Fibroblast of lung (primary cell): ENCODE results near the gene ADRM1. TPM values are rescaled to one million over a fixed set of nuclear protein-coding genes. Genes with fewer than 3 reads are reported as not detected.

Experiments used
- DNase-seq, 2 donors: peaks; one replicate each; pipeline versions ENCODE4 v3.0.0 to v3.0.0-alpha.2; 2010; ENCODE audit warnings: low read depth in 2 of 2
- H2AFZ ChIP-seq: 2 replicates; pipeline ENCODE4 v1.5.1; 2012; ENCODE audit warnings: low read length, control low read depth, inconsistent platforms
- H3K27ac ChIP-seq: 2 replicates; pipeline ENCODE4 v1.5.1; 2011; ENCODE audit warnings: low read length, control low read depth; ENCODE audit not compliant: insufficient read depth
- H3K27me3 ChIP-seq: 2 replicates; pipeline ENCODE4 v1.5.1; 2011; ENCODE audit warnings: mild to moderate bottlenecking, low read length; ENCODE audit not compliant: control insufficient read depth, insufficient read depth
- H3K36me3 ChIP-seq: 2 replicates; pipeline ENCODE4 v1.5.1; 2011; ENCODE audit warnings: low read length; ENCODE audit not compliant: control insufficient read depth, insufficient read depth
- H3K4me1 ChIP-seq: 2 replicates; pipeline ENCODE4 v1.5.1; 2011; ENCODE audit warnings: low read length; ENCODE audit not compliant: control insufficient read depth, insufficient read depth; ENCODE audit errors: extremely low read depth
- H3K4me2 ChIP-seq: 2 replicates; pipeline ENCODE4 v1.5.1; 2011; ENCODE audit warnings: low read length, control low read depth; ENCODE audit not compliant: insufficient read depth; ENCODE audit errors: extremely low read depth
- H3K4me3 ChIP-seq, 4 experiments: fragments of 200-600 bp in 1 of 4; sonication (generic) in 1 of 4; replicated peaks in 1 of 4; 2 replicates each; pipeline ENCODE4 v1.5.1; 2011 to 2016; ENCODE audit warnings: low read length in 4 of 4, low read depth in 3 of 4, mild to moderate bottlenecking in 3 of 4, control low read depth in 2 of 4, inconsistent platforms in 1 of 4, mixed read lengths in 1 of 4; ENCODE audit not compliant: insufficient read depth in 1 of 4; ENCODE audit errors: control extremely low read depth in 1 of 4
- H3K79me2 ChIP-seq: 2 replicates; pipeline ENCODE4 v1.5.1; 2012; ENCODE audit warnings: mild to moderate bottlenecking, low read length, inconsistent platforms; ENCODE audit not compliant: control insufficient read depth, insufficient read depth
- H3K9ac ChIP-seq: 2 replicates; pipeline ENCODE4 v1.5.1; 2011; ENCODE audit warnings: mild to moderate bottlenecking, low read length, control low read depth; ENCODE audit not compliant: insufficient read depth
- H3K9me3 ChIP-seq: 2 replicates; pipeline ENCODE4 v1.5.1; 2012; ENCODE audit warnings: low read depth, low read length; ENCODE audit not compliant: control insufficient read depth, insufficient read depth
- H4K20me1 ChIP-seq: 2 replicates; pipeline ENCODE4 v1.5.1; 2011; ENCODE audit warnings: low read length; ENCODE audit not compliant: control insufficient read depth, insufficient read depth; ENCODE audit errors: extremely low read depth
- CTCF ChIP-seq, 2 donors: IDR thresholded peaks in 1 of 2; conservative IDR thresholded peaks in 1 of 2; 1 replicate in 1 of 2; 2 replicates in 1 of 2; pipeline ENCODE4 v1.5.1; 2011 to 2012; ENCODE audit warnings: low read length in 2 of 2, control low read depth in 1 of 2, inconsistent platforms in 1 of 2, low read depth in 1 of 2, mild to moderate bottlenecking in 1 of 2
- EZH2 ChIP-seq: IDR thresholded peaks from 2 replicates; pipeline ENCODE4 v1.5.1; 2012; ENCODE audit warnings: low read length, control low read depth, mild to moderate bottlenecking; ENCODE audit errors: missing control alignments
- polyA plus RNA-seq, 2 donors: library from polyadenylated mRNA; depleted of rRNA in 1 of 2; stranded (reverse) in 1 of 2; unstranded in 1 of 2; fragments of >200 nt; gene quantifications; 2 replicates each; pipeline ENCODE4 v1.2.1, GENCODE V29; 2011 to 2012; ENCODE audit warnings: missing spikeins in 1 of 2
- total RNA-seq: library from RNA; depleted of rRNA; stranded (reverse); fragments of >200 nt; gene quantifications from 2 replicates; pipeline ENCODE4 v1.2.1, GENCODE V29; 2014

The ADRM1 gene
- total and polyA plus RNA-seq, 2 donors (not counting 1 experiment from before 2014, with no cell fraction given): 41.2 to 71.3 TPM

DNA sequence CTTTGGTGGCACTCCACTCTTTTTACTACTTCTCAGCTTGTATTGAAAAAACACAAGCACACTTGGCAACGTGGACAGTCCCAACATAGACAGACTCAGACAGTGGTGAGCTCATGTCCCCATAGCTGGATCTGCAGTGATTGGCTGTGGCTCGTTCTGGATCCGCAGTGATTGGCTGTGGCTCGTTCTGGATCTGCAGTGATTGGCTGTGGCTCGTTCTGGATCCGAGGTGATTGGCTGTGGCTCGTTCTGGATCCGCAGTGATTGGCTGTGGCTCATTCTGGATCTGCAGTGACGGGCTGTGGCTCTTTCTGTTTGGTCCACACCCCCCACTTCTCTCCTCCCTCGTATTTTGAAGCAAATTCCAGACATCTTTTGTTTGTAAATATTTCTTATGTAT is 36.5 kb upstream of the ADRM1 start:
- H3K79me2 ChIP-seq: no peaks in the 10 kb centered on the region
- H3K36me3 ChIP-seq: peaks cover under 1% of the 10 kb centered on the region
- no peaks in the 10 kb centered on the region for H3K27me3 ChIP-seq
- no peak overlapping the region for H2AFZ ChIP-seq
- H3K4me2 ChIP-seq: no peak overlapping the region
- no peak overlapping the region for H3K4me3 ChIP-seq
- H3K9me3 ChIP-seq: no peaks in the 10 kb centered on the region
- no peak for TF ChIP-seq EZH2
- no peak overlapping the region for H3K27ac ChIP-seq
- no peaks in the 10 kb centered on the region for H4K20me1 ChIP-seq
- H3K9ac ChIP-seq: no peak overlapping the region
- peak in 1 of 2 donors; percentile 3 for DNase-seq
- no peaks in the 10 kb centered on the region for H3K4me1 ChIP-seq

- no peak for TF ChIP-seq EZH2
- TF ChIP-seq CTCF (conservative IDR thresholded peaks at IDR 0.05 in 1 of 2, IDR thresholded peaks at IDR 0.05 in 1 of 2; ENCODE audit: low read depth in 1 of 2, low read length in 2 of 2): no peak
- peaks cover under 1% of the 10 kb centered on the region for H3K36me3 ChIP-seq
- no peaks in the 10 kb centered on the region for H3K9me3 ChIP-seq
- no peak overlapping the region for H3K27ac ChIP-seq
- DNase-seq: no peak
- H3K9ac ChIP-seq: no peak overlapping the region
- H3K4me1 ChIP-seq: no peaks in the 10 kb centered on the region
- no peak overlapping the region for H3K4me3 ChIP-seq
- H4K20me1 ChIP-seq: no peaks in the 10 kb centered on the region
- H2AFZ ChIP-seq: no peak overlapping the region
- H3K4me2 ChIP-seq: no peak overlapping the region
- no peaks in the 10 kb centered on the region for H3K79me2 ChIP-seq
- no peaks in the 10 kb centered on the region for H3K27me3 ChIP-seq
These were observed 35.9 kb upstream of the ADRM1 start for GRCh38 chr20:62266851-62267250.

DNA sequence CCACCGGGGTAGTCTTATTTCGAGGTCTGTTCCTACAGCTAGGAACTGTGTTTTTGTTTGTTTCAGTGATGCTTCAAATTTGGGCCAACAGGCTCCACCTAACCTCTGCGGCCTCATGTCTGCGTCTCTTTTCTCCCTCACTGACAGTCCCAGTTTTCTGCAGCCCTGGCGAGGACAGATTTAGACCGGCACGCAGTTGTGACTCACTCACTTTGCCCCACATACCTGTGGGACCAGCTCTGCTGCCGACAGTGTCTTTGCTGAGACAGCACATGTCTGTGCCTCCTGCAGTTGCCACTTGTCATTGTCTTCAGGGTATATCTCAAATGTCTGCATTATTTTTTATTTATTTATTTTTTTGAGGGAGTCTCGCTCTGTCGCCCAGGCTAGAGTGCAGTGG is 35.3 kb upstream of the ADRM1 start:
- TF ChIP-seq CTCF (conservative IDR thresholded peaks at IDR 0.05 in 1 of 2, IDR thresholded peaks at IDR 0.05 in 1 of 2; ENCODE audit: low read depth in 1 of 2, low read length in 2 of 2) (no peak), EZH2 (no peak)
- peaks cover 3% of the 10 kb centered on the region for H3K36me3 ChIP-seq
- H3K4me1 ChIP-seq: no peaks in the 10 kb centered on the region
- no peaks in the 10 kb centered on the region for H3K9me3 ChIP-seq
- H3K79me2 ChIP-seq: no peaks in the 10 kb centered on the region
- DNase-seq: no peak
- H3K27me3 ChIP-seq: no peaks in the 10 kb centered on the region
- no peak overlapping the region for H2AFZ ChIP-seq
- no peak overlapping the region for H3K9ac ChIP-seq
- no peak overlapping the region for H3K4me2 ChIP-seq
- H4K20me1 ChIP-seq: no peaks in the 10 kb centered on the region
- no peak overlapping the region for H3K4me3 ChIP-seq
- H3K27ac ChIP-seq: no peak overlapping the region
